SK-N-MC (cell line): ENCODE measurements around the gene ATXN1.

Experiments
- EZH2 ChIP-seq: fragments of 200-600 bp; sonication (generic); IDR thresholded peaks from one replicate; pipeline ENCODE4 v1.6.1; 2017; ENCODE audit warnings: antibody characterized with exemption
- FOXP2 ChIP-seq: optimal IDR thresholded peaks from 2 replicates; pipeline ENCODE3; 2011; ENCODE audit warnings: mild to moderate bottlenecking, moderate library complexity; ENCODE audit not compliant: insufficient read depth; ENCODE audit errors: extremely low read length, control extremely low read depth
- POLR2AphosphoS5 ChIP-seq: IDR thresholded peaks from 2 replicates; pipeline ENCODE4 v1.6.1; 2012; ENCODE audit warnings: mild to moderate bottlenecking, low read depth, low read length, borderline replicate concordance

GRCh38 chr6:16782278-16782677, 21.0 kb upstream of the ATXN1 start:
- TF ChIP-seq POLR2AphosphoS5 (no peak), EZH2 (no peak), FOXP2 (no peak)
